Peyer's patch (tissue), 4 donors: Measurements from ENCODE around the gene CNOT8.

Source experiments
- CTCF ChIP-seq, 6 experiments: fragments of 450-650 bp in 4 of 6; fragments of 200-600 bp in 2 of 6; sonication (generic) in 1 of 6; IDR thresholded peaks; one replicate each; pipeline ENCODE4 v1.5.1; 2017 to 2019; ENCODE audit warnings: antibody characterized with exemption in 6 of 6, mild to moderate bottlenecking in 3 of 6, moderate library complexity in 1 of 6
- POLR2A ChIP-seq, 2 donors: fragments of 450-650 bp; IDR thresholded peaks; one replicate each; pipeline ENCODE4 v1.5.1; 2017; ENCODE audit warnings: antibody characterized with exemption in 2 of 2, mild to moderate bottlenecking in 2 of 2, moderate library complexity in 2 of 2

DNA sequence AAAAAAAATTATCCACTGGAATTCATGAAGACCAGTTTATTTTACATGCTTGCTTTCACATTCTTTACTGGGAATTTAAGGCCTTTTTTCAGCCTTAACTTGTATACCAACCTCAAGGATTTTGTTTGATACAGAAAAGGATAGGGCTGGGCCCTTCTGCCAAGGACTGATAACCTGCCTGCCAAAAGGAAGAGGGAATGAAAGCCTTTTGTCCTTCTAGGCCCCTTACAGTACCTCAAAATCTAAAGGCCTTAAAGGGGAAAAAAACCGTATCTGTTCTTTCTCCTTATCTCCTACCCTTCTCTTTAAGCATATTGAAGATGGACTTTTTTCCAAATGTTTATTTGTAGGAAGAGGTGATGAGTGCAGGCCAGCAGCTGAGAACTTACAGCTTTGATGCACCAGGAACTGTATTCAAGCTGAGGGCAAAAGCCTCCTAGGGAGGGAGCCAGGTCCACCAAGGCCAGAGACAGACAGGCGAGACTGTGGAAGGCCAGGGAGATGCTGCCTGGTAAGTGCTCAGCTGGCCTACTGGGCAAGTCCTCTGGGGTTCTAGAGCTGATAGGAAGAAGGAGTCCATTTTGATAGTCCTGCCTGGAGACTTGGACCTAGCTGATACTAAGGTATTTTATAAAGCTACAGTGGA, 39.8 kb upstream of the CNOT8 start:
- no peak for TF ChIP-seq CTCF (IDR thresholded peaks at IDR 0.05)
- no peak for TF ChIP-seq POLR2A (IDR thresholded peaks at IDR 0.05)
